Measurements from ENCODE around the gene UQCC2. TPM values are rescaled to one million over a fixed set of nuclear protein-coding genes. Genes with fewer than 3 reads are reported as not detected.

UQCC2 gene
- total and polyA plus RNA-seq, 12 donors: 7.4 to 214 (median 72.9) TPM

- Histone ChIP-seq H3K4me3 (no peak overlapping the region), H3K4me1 (replicated peaks in 1 of 2) (peaks cover 0 to 6% of the 10 kb centered on the region in 2 donors), H3K9me3 (replicated peaks in 1 of 3) (no peaks in the 10 kb centered on the region), H3K27ac (no peak overlapping the region), H3K36me3 (replicated peaks in 1 of 2) (no peaks in the 10 kb centered on the region), H3K27me3 (no peaks in the 10 kb centered on the region)
- WGBS, 4 donors: 86 to 93% (median 89%) methylated on average over 10 to 14 of the region's 14 CpGs
- no peak for DNase-seq
- no peak for TF ChIP-seq CTCF (IDR thresholded peaks at IDR 0.05)
- TF ChIP-seq POLR2A (IDR thresholded peaks at IDR 0.05): no peak
- intact Hi-C loops (cut with DNase I): no loop called here
Observed at GRCh38 chr6:33725222-33725621, 13.7 kb upstream of the UQCC2 start.

GRCh38 chr6:33724102-33725023 lies 12.9 kb upstream of the UQCC2 start:
- no peak for TF ChIP-seq POLR2A (IDR thresholded peaks at IDR 0.05)
- TF ChIP-seq CTCF (IDR thresholded peaks at IDR 0.05): no peak
- DNase-seq: no peak
- Histone ChIP-seq H3K27me3 (no peaks in the 10 kb centered on the region), H3K4me1 (replicated peaks in 1 of 2) (peaks cover 0 to 6% of the 10 kb centered on the region in 2 donors), H3K4me3 (no peak overlapping the region), H3K27ac (no peak overlapping the region), H3K9me3 (replicated peaks in 1 of 3) (no peaks in the 10 kb centered on the region), H3K36me3 (replicated peaks in 1 of 2) (no peaks in the 10 kb centered on the region)
- intact Hi-C loops (cut with DNase I): no loop called here
- WGBS, 4 donors: 74 to 78% (median 75%) methylated on average over 13 of the region's 13 CpGs

- no peaks in the 10 kb centered on the region for H3K9me3 ChIP-seq (replicated peaks in 1 of 3)
- H3K4me3 ChIP-seq: no peak overlapping the region
- WGBS, 4 donors: 38 to 50% (median 43%) methylated on average over 3 of the region's 3 CpGs
- no peak overlapping the region for H3K27ac ChIP-seq
- TF ChIP-seq POLR2A (IDR thresholded peaks at IDR 0.05) (no peak), CTCF (IDR thresholded peaks at IDR 0.05) (no peak)
- H3K27me3 ChIP-seq: no peaks in the 10 kb centered on the region
- no peak for DNase-seq
- H3K4me1 ChIP-seq (replicated peaks in 1 of 2): peaks cover 0 to 6% of the 10 kb centered on the region in 2 donors
- no peaks in the 10 kb centered on the region for H3K36me3 ChIP-seq (replicated peaks in 1 of 2)
- intact Hi-C loops (cut with DNase I): no loop called here
Observed at GRCh38 chr6:33723371-33724085, 12.0 kb upstream of the UQCC2 start.

GRCh38 chr6:33722103-33722623 lies 10.7 kb upstream of the UQCC2 start:
- Histone ChIP-seq H3K9me3 (replicated peaks in 1 of 3) (no peaks in the 10 kb centered on the region), H3K27me3 (no peaks in the 10 kb centered on the region), H3K27ac (no peak overlapping the region), H3K4me3 (no peak overlapping the region), H3K36me3 (replicated peaks in 1 of 2) (no peaks in the 10 kb centered on the region), H3K4me1 (replicated peaks in 1 of 2) (peaks cover 0 to 6% of the 10 kb centered on the region in 2 donors)
- no peak for DNase-seq
- TF ChIP-seq POLR2A (IDR thresholded peaks at IDR 0.05): no peak
- TF ChIP-seq CTCF (IDR thresholded peaks at IDR 0.05): no peak
- intact Hi-C loops (cut with DNase I): no loop called here
- WGBS, 4 donors: 65 to 84% (median 71%) methylated on average over 4 to 5 of the region's 5 CpGs
